ENCODE measurements around the gene TOX2. TPM values are rescaled to one million over a fixed set of nuclear protein-coding genes. Genes with fewer than 3 reads are reported as not detected.

Gene TOX2
- total and polyA plus RNA-seq, 2 of the 8 experiments (the other 6 are each of a cell fraction or from before 2014, with no cell fraction given) = 1.8 to 3.4 TPM

GRCh38 chr20:43926287-43927050, 11.8 kb downstream of the TOX2 start:
- H3K9me3 ChIP-seq (ENCODE audit: insufficient read depth in 2 of 2, low read depth in 1 of 2, low read length in 1 of 2) = no peaks in the 10 kb centered on the region
- H3K27me3 ChIP-seq (replicated peaks in 1 of 4; ENCODE audit: control insufficient read depth in 3 of 4, extremely low read depth in 1 of 4, insufficient read depth in 3 of 4, low read length in 3 of 4) = no peaks in the 10 kb centered on the region; a peak in 1 of 7 replicates
- no peak overlapping the region for H4K5ac ChIP-seq (ENCODE audit: insufficient read length, low read depth, low read length)
- no peak overlapping the region for H2AFZ ChIP-seq (ENCODE audit: low read length)
- H3K27ac ChIP-seq (ENCODE audit: low read depth, low read length) = no peak overlapping the region
- H2BK120ac ChIP-seq (replicated peaks; ENCODE audit: low read depth, low read length) = no peak overlapping the region
- H2BK5ac ChIP-seq (ENCODE audit: low read depth, low read length) = no peak overlapping the region
- no peak overlapping the region for H3K4me3 ChIP-seq (ENCODE audit: extremely low read depth in 1 of 4, insufficient read depth in 2 of 4, low read depth in 3 of 4, low read length in 4 of 4)
- H4K20me1 ChIP-seq (replicated peaks in 1 of 2; ENCODE audit: control insufficient read depth in 1 of 2, insufficient read depth in 2 of 2, low read length in 2 of 2) = peaks cover 0 to 2% of the 10 kb centered on the region in 2 experiments
- H3K79me1 ChIP-seq (ENCODE audit: low read depth, low read length) = no peaks in the 10 kb centered on the region
- no peak overlapping the region for H3K56ac ChIP-seq (replicated peaks; ENCODE audit: insufficient read length, low read depth, low read length)
- no peak overlapping the region for H3K4me2 ChIP-seq (ENCODE audit: insufficient read depth in 1 of 2, low read depth in 2 of 2, low read length in 2 of 2)
- no peak overlapping the region for H3K14ac ChIP-seq (ENCODE audit: insufficient read length)
- no peak overlapping the region for H2BK12ac ChIP-seq (ENCODE audit: low read depth, low read length)
- no peaks in the 10 kb centered on the region for H3K79me2 ChIP-seq (ENCODE audit: control insufficient read depth in 1 of 2, insufficient read depth in 2 of 2, low read length in 2 of 2)
- H3K23ac ChIP-seq (ENCODE audit: insufficient read length) = no peak overlapping the region
- no peaks in the 10 kb centered on the region; the same call in 1 of the 2 replicates for H3K23me2 ChIP-seq (ENCODE audit: low read depth, low read length)
- no peak for DNase-seq (ENCODE audit: low read depth in 1 of 2, low spot score in 2 of 2)
- H2BK15ac ChIP-seq (ENCODE audit: low read length) = no peak overlapping the region
- H2AK5ac ChIP-seq (ENCODE audit: low read depth, low read length) = no peak overlapping the region
- POLR2A ChIA-PET (ENCODE audit: partially characterized antibody) = interaction anchor here (1.1 to 1.2 kb wide), 2 partner anchors 9 to 469 kb away, joined by 4 to 5 read pairs; partner anchors contain the start of gene SRSF6
- H3K9ac ChIP-seq (replicated peaks in 1 of 4; ENCODE audit: extremely low read depth in 1 of 4, low read depth in 3 of 4, low read length in 3 of 4) = no peak overlapping the region
- no peak overlapping the region; the same call in 1 of the 2 replicates for H4K8ac ChIP-seq (ENCODE audit: extremely low read depth, insufficient read depth, low read length)
- CTCF ChIA-PET (ENCODE audit: partially characterized antibody) = interaction anchor here (1.2 kb wide), 1 partner anchor 86 kb away, joined by 3 read pairs; no protein-coding TSS in a partner anchor
- H4K91ac ChIP-seq (replicated peaks; ENCODE audit: insufficient read length, low read length) = no peak overlapping the region
- no peak overlapping the region for H3K18ac ChIP-seq (ENCODE audit: extremely low read depth, low read length)
- FAIRE-seq = no peak
- H3K4ac ChIP-seq (replicated peaks; ENCODE audit: insufficient read length, low read depth, low read length) = no peak overlapping the region
- TF ChIP-seq SRF (IDR thresholded peaks at IDR 0.05; ENCODE audit: low read depth, low read length) (no peak), TAF1 (IDR thresholded peaks at IDR 0.05; ENCODE audit: low read depth, low read length) (no peak), GABPA (IDR thresholded peaks at IDR 0.05; ENCODE audit: borderline replicate concordance, insufficient read depth, low read length) (no peak), KDM4A (IDR thresholded peaks at IDR 0.05; ENCODE audit: low read depth, low read length, severe bottlenecking) (no peak), SAP30 (IDR thresholded peaks at IDR 0.05; ENCODE audit: insufficient read depth, insufficient replicate concordance, low read length) (no peak), NANOG (IDR thresholded peaks at IDR 0.05; ENCODE audit: insufficient read depth, low read depth, low read length, poor library complexity, severe bottlenecking) (no peak), EZH2 (IDR thresholded peaks at IDR 0.05; ENCODE audit: low read depth, low read length, severe bottlenecking) (no peak), POLR2A (IDR thresholded peaks at IDR 0.05; ENCODE audit: control extremely low read depth in 1 of 2, low read depth in 2 of 2, low read length in 2 of 2) (no peak), BACH1 (IDR thresholded peaks at IDR 0.05; ENCODE audit: low read length) (no peak)
- peaks cover 0 to 2% (median 0%) of the 10 kb centered on the region in 4 experiments; a peak in 2 of 7 replicates for H3K4me1 ChIP-seq (replicated peaks in 1 of 4; ENCODE audit: control insufficient read depth in 3 of 4, insufficient read depth in 4 of 4, low read length in 3 of 4)
- no peak overlapping the region for H2BK20ac ChIP-seq (ENCODE audit: low read length)
- H3K36me3 ChIP-seq (ENCODE audit: control insufficient read depth in 2 of 4, insufficient read depth in 4 of 4, low read length in 3 of 4) = no peaks in the 10 kb centered on the region
- WGBS, 2 experiments (ENCODE audit: extremely low coverage in 1 of 2, insufficient coverage in 1 of 2, insufficient read length in 1 of 2, insufficient replicate concordance in 2 of 2, low coverage in 1 of 2, low lambda C conversion rate in 2 of 2, missing lambda C conversion rate in 1 of 2) = 78% methylated on average over 10 of the region's 10 CpGs; no CpG with 5 or more reads in 1 of the 2 experiments

Data from H1 (cell line).